Stimulated activated naive CD4-positive, alpha-beta T cell treated with Interleukin-2 at 50 U/mL for 16 hours (primary cell): ENCODE results near the gene ADAMTS2.

Experiments used
- DNase-seq: peaks from one replicate; lab custom pipeline; 2025; lab: John Stamatoyannopoulos, UW

Gene ADAMTS2

GRCh38 chr5:179278546-179278945, 66.7 kb downstream of the ADAMTS2 start:
- DNase-seq: no peak

GRCh38 chr5:179278119-179278518, 67.1 kb downstream of the ADAMTS2 start:
- DNase-seq: no peak

DNA sequence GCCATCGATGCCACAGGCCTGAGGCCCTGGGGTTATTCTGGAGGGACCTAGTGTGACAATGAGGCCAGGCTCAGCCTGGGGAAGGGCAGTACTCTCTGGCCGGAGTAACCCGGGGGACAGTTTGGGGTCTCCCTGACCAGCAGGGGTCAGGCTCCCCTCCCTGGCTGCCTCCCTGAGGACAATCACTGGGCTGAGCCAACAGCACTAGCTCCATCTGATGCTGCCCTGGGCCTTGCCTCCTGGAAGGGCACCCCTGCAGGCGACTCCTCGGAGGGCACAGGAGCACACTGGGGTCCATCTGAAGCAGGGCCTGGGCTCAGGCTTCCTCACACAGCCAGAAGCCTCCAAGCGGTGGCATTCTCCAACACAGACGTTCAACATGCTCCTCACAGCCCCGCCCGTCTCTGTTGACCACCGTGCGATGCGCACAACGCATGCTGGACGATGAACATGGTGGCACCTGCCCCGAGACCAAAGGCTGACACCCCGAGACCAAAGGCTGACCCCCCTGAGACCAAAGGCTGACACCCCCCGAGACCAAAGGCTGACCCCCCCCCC, 68.3 kb downstream of the ADAMTS2 start:
- no peak for DNase-seq

- no peak for DNase-seq
Observed at GRCh38 chr5:179275941-179276837, 69.1 kb downstream of the ADAMTS2 start.

GRCh38 chr5:179275381-179275878, 69.8 kb downstream of the ADAMTS2 start:
- no peak for DNase-seq

DNA sequence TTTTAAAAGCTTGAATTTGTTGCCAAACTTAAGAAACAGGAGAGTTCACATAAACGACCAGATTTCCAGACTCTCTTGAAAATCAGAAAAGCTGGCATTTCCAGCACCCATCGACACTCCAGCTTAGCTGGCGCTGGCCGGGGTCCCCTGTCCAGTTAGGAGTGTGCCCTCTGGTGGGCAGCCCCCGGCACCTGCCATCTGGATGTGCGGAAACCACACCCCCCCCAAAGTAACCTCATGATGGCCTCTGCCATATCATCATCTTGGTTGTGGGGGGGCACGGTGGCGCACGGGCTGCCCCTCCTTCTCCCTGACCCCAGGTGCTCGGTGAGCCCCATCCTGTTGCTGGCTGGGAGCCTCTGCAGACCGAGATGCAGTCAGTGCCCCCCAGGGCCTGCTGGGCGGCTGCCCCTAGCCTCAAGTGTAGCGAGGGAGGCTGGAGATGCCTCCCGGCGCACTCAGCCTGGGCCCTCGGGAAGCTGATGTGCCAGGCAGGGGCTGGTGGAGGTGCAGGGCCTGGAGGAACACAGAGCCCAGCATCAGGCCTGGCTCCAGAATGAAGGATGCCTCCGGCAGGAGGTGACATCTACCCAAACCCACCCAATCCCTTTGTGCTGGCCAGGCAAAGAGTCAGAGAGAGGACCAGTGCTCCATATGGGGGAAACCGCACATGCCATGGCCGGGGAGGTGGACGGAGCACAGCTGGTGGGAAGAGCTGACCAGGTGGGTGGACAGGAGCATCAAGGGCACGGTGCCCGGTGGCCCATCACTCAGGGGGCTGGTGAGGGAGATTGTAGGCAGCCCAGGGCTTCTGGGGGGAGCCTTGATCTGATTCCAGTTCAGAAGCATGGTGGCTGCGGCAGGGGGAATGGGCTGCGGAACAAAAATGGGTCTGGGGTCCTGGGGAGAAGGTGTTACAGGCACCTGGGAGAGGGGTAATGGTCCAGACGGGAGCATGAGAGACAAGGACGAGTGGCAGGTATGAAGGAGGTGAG, 70.6 kb downstream of the ADAMTS2 start:
- no peak for DNase-seq

DNA sequence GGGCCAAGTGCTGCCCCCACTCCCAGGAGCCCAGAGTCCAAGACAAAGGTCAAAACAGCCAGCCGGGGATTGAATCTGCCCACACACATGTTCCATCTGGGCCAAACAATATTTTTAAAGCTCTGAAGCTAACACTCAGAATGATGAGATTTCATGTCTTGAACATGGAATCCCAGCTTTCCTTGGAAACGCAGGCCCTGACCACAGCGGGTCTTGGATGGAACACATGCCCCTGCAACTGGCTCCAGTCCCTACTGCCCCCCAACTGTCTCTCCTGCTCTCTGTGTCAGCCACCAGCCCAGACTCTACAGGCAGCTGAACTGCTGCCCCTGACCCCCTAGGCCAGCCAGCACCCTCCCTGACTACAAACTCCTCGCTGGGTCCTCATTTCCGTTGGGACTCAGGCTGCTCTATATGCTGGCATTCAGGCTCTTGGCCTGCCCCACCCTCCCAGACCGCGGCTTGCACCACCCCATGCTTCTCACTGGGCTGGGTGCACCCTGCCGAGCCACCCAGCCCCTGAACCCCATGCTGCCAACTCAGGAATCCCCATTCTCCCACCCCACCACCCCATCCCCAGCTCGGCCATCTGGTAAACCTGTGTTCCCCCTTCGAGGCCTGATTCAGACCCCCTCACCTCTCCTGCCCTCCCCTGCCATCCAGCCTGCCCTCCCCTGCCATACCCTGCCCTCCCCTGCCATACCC, 71.7 kb downstream of the ADAMTS2 start:
- DNase-seq: no peak

DNA sequence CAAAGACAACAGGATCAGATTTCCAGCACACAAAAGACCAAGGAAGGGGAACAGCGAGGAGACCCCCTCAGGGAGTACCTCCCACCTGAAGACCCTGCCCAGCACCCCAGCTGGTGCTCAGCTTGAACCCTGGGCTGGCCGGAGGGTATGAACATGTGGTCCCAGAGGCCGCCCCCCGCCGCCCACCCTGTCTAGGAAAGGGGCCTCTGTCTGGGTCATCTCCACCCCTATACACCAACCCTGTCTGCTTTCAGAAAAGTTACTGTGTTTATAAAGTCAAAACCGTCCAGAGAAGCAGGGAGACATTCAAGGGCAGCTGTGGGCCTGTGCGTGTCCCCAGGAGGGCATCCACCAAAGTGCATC, 72.2 kb downstream of the ADAMTS2 start:
- DNase-seq: no peak

- no peak for DNase-seq
Observed at GRCh38 chr5:179272326-179273072, 72.8 kb downstream of the ADAMTS2 start.

DNA sequence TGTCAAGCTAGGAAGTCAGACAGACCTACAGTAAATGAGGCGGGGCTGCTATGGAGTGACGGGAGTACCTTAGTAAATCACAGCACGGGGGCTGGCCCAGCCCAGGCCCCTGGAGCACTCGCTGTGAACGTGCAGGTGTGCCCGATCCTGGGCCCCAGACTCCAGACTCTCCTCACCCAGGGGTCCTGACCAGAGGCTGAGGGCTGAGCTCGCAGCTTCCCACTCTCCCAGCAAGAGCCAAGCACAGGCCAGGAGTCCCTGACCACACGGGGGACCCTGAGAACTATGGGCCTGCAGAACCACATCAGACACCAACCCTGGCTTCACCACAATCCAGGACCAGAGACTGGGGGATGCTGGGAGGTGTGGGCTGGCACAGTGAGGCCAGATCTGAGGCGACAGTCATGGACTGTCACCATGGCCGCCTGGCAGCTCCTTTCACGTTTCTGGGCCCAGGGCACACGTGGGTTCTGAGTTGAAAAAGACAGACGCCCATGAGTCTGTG, 73.4 kb downstream of the ADAMTS2 start:
- DNase-seq: no peak

GRCh38 chr5:179271428-179271734, 73.9 kb downstream of the ADAMTS2 start:
- no peak for DNase-seq

DNA sequence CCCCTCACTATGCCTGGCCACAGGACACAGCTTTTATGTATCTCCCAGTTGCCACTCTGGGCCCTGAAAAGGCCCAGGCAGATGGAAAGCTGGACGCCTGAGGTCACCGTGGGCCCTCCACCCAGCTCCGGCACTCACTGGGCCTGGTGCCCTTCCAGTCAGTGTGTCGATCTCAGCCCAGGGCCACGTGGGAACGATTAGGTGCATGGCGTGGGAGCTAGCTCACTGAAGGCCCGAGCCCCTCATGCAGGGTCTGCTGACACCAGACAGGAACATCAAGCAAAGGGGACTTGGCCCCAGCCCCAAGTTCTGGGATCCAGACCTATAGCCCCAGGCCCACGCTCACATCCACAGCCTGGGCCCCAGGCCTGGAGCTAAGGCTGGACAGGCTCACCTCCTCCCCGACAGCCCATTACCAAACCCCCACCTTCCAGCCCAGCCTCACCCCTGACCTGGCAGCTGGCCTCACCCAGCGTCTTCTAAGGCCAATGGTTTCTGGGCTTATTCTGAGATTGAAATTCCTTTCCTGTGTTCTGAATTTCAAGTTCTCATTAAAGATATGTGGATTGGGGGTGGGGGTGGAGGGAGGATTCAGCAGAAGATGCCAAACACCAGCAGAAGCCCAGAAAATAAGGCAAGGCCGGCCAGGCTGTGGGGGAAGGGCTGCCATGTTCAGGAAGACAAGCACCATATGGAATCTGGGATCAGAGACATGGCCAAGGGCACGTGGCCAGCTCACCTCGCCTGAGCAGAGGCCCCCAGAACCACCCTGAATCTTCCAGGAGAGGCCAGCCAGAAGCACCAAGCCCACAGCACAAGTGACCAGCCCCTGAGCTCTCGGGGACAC, 74.5 kb downstream of the ADAMTS2 start:
- no peak for DNase-seq

DNA sequence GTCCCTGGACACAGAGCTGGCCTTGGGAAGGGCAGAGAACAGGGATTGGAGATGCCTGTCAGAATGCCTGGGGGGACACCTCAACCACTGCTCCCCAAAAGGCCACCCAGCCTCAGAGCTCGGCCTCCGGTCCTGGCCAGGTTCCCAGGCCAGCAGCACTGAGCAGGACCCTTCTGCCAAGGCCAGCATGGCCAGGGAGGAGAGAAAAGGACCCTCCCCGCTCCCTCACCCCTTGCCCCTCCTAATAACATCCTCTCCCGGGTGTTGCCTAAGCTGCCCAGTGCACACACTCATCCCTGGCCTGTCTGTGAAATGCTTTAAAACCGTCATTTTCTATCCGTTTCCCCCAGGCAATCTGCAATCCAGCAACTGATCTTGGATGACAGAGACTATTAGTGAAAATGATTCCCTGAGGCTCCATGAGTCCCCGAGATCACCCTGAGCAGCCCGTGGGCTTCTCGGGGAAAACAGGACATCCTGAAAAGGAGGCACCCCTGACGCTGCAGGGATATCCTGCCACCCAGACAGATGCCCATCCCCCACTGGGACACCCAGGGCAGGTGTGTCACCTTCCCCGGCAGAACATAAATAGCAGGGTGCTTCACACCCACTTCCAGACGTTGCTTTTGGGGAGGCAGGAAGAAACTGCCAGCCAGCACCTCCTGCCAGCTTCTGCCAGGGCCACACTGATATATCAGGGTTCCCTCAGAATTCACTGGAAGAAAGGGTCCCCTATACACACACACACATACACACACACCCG, 75.3 kb downstream of the ADAMTS2 start:
- DNase-seq: no peak

- no peak for DNase-seq
Observed at GRCh38 chr5:179268966-179269693, 76.1 kb downstream of the ADAMTS2 start.

DNA sequence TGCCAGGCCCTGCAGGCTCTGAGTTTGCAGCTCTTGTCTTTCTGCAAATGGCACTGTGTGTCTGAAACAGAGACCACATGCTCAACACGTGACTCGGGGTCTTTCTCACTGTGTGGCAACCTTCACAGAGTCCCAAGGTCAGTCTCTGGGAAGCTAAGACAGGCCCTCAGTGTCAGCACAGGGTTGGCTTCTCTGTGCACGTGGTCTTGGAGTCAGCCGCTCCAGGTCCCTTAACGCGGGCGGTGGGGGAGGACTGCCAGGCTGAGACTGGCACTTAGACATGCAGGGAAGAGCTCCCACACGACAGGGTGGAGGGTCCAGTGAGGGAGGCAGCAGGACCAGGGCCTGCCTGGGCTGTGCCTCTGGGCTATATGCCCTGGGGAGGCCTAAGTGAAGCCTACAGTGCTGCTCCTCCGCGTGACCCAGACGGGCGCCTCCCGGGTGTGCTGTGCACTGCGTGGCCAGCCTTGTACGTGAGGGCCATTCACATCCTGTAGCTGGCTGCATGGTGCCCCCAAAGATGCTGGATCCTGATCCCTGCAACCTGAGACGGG, 76.8 kb downstream of the ADAMTS2 start:
- DNase-seq: no peak

DNA sequence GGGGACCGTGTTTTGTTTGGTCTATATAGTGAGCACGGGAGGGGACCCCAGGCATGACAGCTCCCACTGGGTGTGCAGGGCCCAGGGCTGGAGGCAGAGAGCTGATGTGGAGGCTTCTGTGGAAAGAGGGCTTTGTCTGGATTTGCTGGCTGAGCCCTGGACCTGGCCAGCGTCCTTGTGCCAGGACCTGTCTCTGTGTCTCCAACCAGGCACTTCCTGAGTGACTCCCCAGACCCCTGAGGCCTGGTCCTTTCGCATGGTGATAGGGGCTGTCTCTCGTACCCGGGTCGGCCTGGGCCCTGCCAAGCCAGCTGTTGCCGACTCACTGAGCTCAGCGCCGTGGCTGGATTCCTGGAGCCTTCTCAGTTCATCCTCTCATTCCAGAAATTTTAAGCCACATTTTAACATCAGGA, 77.6 kb downstream of the ADAMTS2 start:
- no peak for DNase-seq

- DNase-seq: no peak
Observed at GRCh38 chr5:179267071-179267670, 78.1 kb downstream of the ADAMTS2 start.
